ENCODE results near the gene DRC7. TPM values are rescaled to one million over a fixed set of nuclear protein-coding genes. Genes with fewer than 3 reads are reported as not detected.

DRC7 gene
- polyA plus RNA-seq, 1 donor from 2014 or later: not detected

GRCh38 chr16:57653936-57654335 is 40.7 kb upstream of the DRC7 start:
- Mint-ChIP-seq H3K4me3 (no peak overlapping the region), H3K27me3 (peaks cover 4% of the 10 kb centered on the region), H3K9me3 (no peaks in the 10 kb centered on the region)

GRCh38 chr16:57656342-57656955 is 38.2 kb upstream of the DRC7 start:
- H3K4me3 Mint-ChIP-seq: no peak overlapping the region
- no peaks in the 10 kb centered on the region for H3K9me3 Mint-ChIP-seq
- H3K27me3 Mint-ChIP-seq: peaks cover 4% of the 10 kb centered on the region
- peaks cover 3% of the 10 kb centered on the region for H3K36me3 Mint-ChIP-seq
- peaks cover 0 to 3% (median 0%) of the 10 kb centered on the region in 3 donors for H3K4me1 Mint-ChIP-seq
- H3K27ac Mint-ChIP-seq: peak overlapping the region in 1 of 3 donors; percentile 43

More at GRCh38 chr16:57653936-57654335, 40.7 kb upstream of the DRC7 start:
- H3K36me3 Mint-ChIP-seq: peaks cover 2% of the 10 kb centered on the region
- no peak overlapping the region for H3K27ac Mint-ChIP-seq
- peaks cover 0 to 3% (median under 1%) of the 10 kb centered on the region in 3 donors for H3K4me1 Mint-ChIP-seq

- Mint-ChIP-seq H3K36me3 (peaks cover 3% of the 10 kb centered on the region), H3K4me1 (no peaks in the 10 kb centered on the region), H3K27me3 (peaks cover 6% of the 10 kb centered on the region), H3K9me3 (no peaks in the 10 kb centered on the region), H3K4me3 (no peak overlapping the region), H3K27ac (no peak overlapping the region)
These were observed 37.4 kb upstream of the DRC7 start for GRCh38 chr16:57657228-57657627.

- Mint-ChIP-seq H3K4me1 (no peaks in the 10 kb centered on the region), H3K9me3 (no peaks in the 10 kb centered on the region), H3K27ac (no peak overlapping the region), H3K36me3 (peaks cover 3% of the 10 kb centered on the region), H3K27me3 (peaks cover 6% of the 10 kb centered on the region), H3K4me3 (no peak overlapping the region)
These were observed 36.3 kb upstream of the DRC7 start for GRCh38 chr16:57658130-57658877.

DNA sequence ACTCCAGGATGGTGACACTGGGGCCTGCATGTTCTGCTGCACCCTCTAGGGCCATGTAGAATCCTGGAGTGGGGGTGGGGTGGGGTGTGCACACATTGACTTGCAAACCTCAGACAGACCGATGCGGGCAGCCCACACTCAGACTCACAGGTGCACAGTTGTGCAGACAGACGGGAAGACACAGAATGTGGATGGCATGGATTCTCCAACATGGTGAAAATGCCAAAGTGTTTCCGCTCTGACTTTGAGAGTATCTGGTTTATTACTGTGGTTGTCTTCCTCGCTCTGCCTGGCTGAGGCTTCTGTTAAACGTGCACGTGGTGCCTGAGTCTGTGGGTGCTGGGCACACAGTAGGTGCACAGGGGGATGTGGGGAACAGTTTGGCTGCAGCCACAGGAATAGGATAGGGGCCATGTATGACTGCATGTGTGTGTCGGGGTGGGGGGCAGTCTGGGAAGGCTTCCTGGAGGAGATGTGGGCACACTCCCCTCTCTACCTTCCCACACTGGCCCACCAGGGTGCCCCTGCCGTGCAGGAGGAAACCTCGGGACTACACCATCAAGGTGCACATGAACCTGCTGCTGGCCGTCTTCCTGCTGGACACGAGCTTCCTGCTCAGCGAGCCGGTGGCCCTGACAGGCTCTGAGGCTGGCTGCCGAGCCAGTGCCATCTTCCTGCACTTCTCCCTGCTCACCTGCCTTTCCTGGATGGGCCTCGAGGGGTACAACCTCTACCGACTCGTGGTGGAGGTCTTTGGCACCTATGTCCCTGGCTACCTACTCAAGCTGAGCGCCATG is 35.5 kb upstream of the DRC7 start:
- no peak overlapping the region for H3K4me3 Mint-ChIP-seq
- no peaks in the 10 kb centered on the region for H3K9me3 Mint-ChIP-seq
- no peak overlapping the region for H3K27ac Mint-ChIP-seq
- peaks cover 2% of the 10 kb centered on the region for H3K27me3 Mint-ChIP-seq
- H3K4me1 Mint-ChIP-seq: no peaks in the 10 kb centered on the region
- H3K36me3 Mint-ChIP-seq: peaks cover 3% of the 10 kb centered on the region

DNA sequence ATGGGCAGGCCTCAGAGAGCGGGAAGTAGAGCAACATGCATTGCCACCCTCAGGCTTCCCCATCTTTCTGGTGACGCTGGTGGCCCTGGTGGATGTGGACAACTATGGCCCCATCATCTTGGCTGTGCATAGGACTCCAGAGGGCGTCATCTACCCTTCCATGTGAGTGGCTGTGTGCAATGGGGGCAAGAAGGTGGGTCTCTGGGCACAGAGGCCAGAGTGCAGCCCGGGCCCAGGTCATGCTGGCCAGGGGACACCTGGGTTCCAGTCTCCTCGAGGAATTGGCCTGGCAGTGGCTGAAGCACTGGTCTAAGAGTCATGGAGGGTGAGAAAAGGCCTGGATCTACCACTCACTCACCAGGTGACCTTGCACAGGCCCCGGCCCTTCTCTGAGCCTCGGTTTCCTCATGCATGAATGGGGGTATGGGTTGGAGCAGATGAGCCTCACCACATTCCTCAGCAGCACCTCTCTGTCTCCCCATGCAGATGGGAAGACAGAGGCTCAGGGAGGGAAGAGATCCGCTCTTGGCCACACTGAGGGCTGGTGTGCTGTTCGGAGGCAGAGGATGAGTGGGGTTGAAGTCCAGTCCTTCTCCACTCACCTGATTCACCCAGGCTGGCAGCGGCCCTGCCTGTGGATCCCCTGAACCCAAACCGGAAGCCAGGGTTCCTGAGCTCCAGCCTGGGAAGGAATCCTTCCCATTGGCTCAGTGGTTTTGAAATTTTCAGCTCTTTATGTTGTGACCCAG is 33.7 kb upstream of the DRC7 start:
- Mint-ChIP-seq H3K27ac (no peak overlapping the region), H3K36me3 (peaks cover 3% of the 10 kb centered on the region), H3K4me1 (no peaks in the 10 kb centered on the region), H3K9me3 (no peaks in the 10 kb centered on the region), H3K4me3 (no peak overlapping the region), H3K27me3 (peaks cover 2% of the 10 kb centered on the region)

GRCh38 chr16:57661510-57661909 is 33.1 kb upstream of the DRC7 start:
- Mint-ChIP-seq H3K4me1 (no peaks in the 10 kb centered on the region), H3K27me3 (peaks cover 2% of the 10 kb centered on the region), H3K36me3 (peaks cover 3% of the 10 kb centered on the region), H3K4me3 (no peak overlapping the region), H3K9me3 (no peaks in the 10 kb centered on the region), H3K27ac (peak overlapping the region in 1 of 3 donors; percentile 68)

DNA sequence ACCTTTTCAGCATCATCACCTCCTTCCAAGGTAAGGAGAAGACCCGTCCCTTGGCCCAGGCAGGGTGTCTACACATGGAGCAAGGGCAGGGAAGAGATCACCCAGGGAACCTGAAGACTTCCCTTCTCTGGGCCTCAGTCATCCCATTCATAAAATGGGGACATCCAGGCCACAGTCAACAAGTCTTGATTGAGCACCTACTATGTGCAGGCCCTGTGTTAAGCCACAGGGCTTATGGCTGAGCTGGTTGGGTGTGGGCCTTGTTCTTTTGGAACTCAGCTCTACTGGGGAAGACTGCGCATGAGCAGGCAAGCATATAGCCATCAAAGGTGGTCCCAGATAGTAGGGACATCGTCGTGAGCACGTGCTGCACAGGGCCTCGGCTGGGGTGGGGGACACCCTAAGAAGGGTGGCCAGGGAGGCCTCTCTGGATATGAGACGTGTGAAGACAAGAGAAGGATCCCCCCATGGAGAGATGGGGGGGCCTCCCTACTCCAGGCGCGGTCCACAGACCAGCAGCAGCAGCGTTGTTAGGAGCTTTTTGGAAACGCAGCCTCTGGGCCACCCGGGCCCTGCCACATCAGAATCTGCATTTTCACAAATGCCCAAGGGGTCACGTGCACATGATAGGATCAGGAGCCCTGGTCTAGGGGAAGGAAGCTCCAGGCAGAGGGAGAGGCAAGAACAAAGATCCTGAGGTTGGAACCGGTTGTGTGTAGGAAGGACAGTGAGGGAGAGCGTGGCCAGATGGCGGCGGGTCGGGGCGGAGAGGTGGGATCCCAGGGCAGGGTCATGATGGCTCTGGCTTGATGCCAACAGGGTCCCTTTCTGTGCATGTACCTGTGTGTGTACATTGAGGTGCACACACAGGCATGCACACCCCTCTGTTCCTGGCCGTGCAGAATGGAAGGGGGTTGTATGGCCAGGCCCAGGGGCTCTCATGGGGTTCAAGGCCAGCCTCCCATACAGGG is 32.4 kb upstream of the DRC7 start:
- Mint-ChIP-seq H3K27ac (peak overlapping the region in 1 of 3 donors; percentile 68), H3K9me3 (no peaks in the 10 kb centered on the region), H3K4me1 (no peaks in the 10 kb centered on the region), H3K27me3 (peaks cover 2% of the 10 kb centered on the region), H3K36me3 (peaks cover 3% of the 10 kb centered on the region), H3K4me3 (no peak overlapping the region)

GRCh38 chr16:57663436-57663835 is 31.2 kb upstream of the DRC7 start:
- H3K4me3 Mint-ChIP-seq: no peak overlapping the region
- no peak overlapping the region for H3K27ac Mint-ChIP-seq
- H3K4me1 Mint-ChIP-seq: no peaks in the 10 kb centered on the region
- no peaks in the 10 kb centered on the region for H3K9me3 Mint-ChIP-seq
- H3K36me3 Mint-ChIP-seq: peaks cover 1% of the 10 kb centered on the region
- peaks cover 2% of the 10 kb centered on the region for H3K27me3 Mint-ChIP-seq

DNA sequence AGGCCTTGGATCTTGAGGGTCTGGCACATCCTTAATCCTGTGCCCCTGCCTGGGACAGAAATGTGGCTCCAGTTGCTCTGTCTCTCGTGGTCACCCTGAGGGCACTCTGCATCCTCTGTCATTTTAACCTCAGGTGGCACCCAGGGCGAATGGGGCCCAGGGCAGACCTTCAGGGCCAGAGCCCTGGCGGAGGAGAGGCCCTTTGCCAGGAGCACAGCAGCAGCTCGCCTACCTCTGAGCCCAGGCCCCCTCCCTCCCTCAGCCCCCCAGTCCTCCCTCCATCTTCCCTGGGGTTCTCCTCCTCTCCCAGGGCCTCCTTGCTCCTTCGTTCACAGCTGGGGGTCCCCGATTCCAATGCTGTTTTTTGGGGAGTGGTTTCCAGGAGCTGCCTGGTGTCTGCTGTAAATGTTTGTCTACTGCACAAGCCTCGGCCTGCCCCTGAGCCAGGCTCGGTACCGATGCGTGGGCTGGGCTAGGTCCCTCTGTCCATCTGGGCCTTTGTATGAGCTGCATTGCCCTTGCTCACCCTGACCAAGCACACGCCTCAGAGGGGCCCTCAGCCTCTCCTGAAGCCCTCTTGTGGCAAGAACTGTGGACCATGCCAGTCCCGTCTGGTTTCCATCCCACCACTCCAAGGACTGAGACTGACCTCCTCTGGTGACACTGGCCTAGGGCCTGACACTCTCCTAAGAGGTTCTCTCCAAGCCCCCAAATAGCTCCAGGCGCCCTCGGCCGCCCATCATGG is 30.5 kb upstream of the DRC7 start:
- no peak overlapping the region for H3K4me3 Mint-ChIP-seq
- no peak overlapping the region for H3K27ac Mint-ChIP-seq
- peaks cover 2% of the 10 kb centered on the region for H3K27me3 Mint-ChIP-seq
- H3K36me3 Mint-ChIP-seq: peaks cover 3% of the 10 kb centered on the region
- H3K9me3 Mint-ChIP-seq: no peaks in the 10 kb centered on the region
- no peaks in the 10 kb centered on the region for H3K4me1 Mint-ChIP-seq

DNA sequence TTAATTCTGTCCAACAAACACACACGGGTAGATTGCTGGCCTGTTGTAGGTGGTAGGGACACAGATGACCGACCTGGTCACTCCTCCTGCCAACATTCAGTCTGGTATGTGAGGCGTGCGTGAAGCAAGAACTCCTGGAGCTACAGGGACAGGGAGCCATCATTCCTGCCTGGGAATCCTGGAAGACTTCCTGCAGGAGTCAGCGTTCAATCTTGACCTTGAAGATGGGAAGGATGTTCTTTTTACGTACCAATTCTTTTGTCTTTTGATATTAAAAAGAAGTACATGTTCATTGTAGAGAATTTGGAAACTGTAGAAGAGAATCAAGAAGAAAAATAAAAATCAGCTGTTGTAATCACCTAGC is 30.0 kb upstream of the DRC7 start:
- H3K9me3 Mint-ChIP-seq: no peaks in the 10 kb centered on the region
- no peak overlapping the region for H3K27ac Mint-ChIP-seq
- peaks cover 2% of the 10 kb centered on the region for H3K27me3 Mint-ChIP-seq
- peaks cover 3% of the 10 kb centered on the region for H3K36me3 Mint-ChIP-seq
- H3K4me3 Mint-ChIP-seq: no peak overlapping the region
- H3K4me1 Mint-ChIP-seq: no peaks in the 10 kb centered on the region

- H3K27ac Mint-ChIP-seq: no peak overlapping the region
- peaks cover 2% of the 10 kb centered on the region for H3K27me3 Mint-ChIP-seq
- peaks cover 2% of the 10 kb centered on the region for H3K36me3 Mint-ChIP-seq
- no peaks in the 10 kb centered on the region for H3K4me1 Mint-ChIP-seq
- H3K9me3 Mint-ChIP-seq: no peaks in the 10 kb centered on the region
- H3K4me3 Mint-ChIP-seq: no peak overlapping the region
These were observed 29.1 kb upstream of the DRC7 start for GRCh38 chr16:57665541-57665940.

- peak overlapping the region in 1 of 3 donors; percentile 71 for H3K27ac Mint-ChIP-seq
These were observed 28.1 kb upstream of the DRC7 start for GRCh38 chr16:57666353-57667047.

More at GRCh38 chr16:57666353-57667047, 28.1 kb upstream of the DRC7 start:
- Mint-ChIP-seq H3K9me3 (no peaks in the 10 kb centered on the region), H3K4me1 (no peaks in the 10 kb centered on the region), H3K4me3 (no peak overlapping the region), H3K27me3 (peaks cover 6% of the 10 kb centered on the region), H3K36me3 (peaks cover 2% of the 10 kb centered on the region)
